CD4-positive, alpha-beta T cell (primary cell): ENCODE measurements around the gene UCHL1. TPM values are rescaled to one million over a fixed set of nuclear protein-coding genes. Genes with fewer than 3 reads are reported as not detected.

ENCODE experiments used
- ATAC-seq: fragments of 200-7000 bp; cut with Tn5 transposase; one replicate; pipeline ENCODE4 v1.10.0; 2022; ENCODE audit warnings: mild to moderate bottlenecking; ENCODE audit not compliant: poor library complexity
- CTCF ChIA-PET: fragments of 350-600 bp; sonication (Branson Sonifier 250); formaldehyde crosslinking; loops from one replicate; lab custom pipeline; 2021; ENCODE audit warnings: antibody characterized with exemption, inconsistent platforms; lab: Charles Lee
- POLR2A ChIA-PET: fragments of 350-600 bp; sonication (Branson Sonifier 250); formaldehyde crosslinking; loops from one replicate; lab custom pipeline; 2021; ENCODE audit warnings: antibody characterized with exemption, inconsistent platforms; lab: Charles Lee
- DNase-seq, 14 experiments: peaks; one replicate each; pipeline ENCODE4 v3.0.0-alpha.2; 2013 to 2020; ENCODE audit warnings: mixed read lengths in 2 of 14
- H3K27ac ChIP-seq, 2 donors: one replicate each; pipeline versions ENCODE4 v1.5.1 to v1.7.0; 2013; ENCODE audit warnings: low read length in 2 of 2, low read depth in 1 of 2, mild to moderate bottlenecking in 1 of 2
- H3K27me3 ChIP-seq, 2 experiments: 1 replicate in 1 of 2; 2 replicates in 1 of 2; pipeline versions ENCODE4 v1.6.1 to v1.7.0; 2013; ENCODE audit warnings: low read length in 2 of 2, control low read depth in 1 of 2, mild to moderate bottlenecking in 1 of 2, moderate library complexity in 1 of 2; ENCODE audit not compliant: insufficient read depth in 2 of 2, control insufficient read depth in 1 of 2
- H3K36me3 ChIP-seq: one replicate; pipeline ENCODE4 v1.6.1; 2013; ENCODE audit warnings: low read length, control low read depth; ENCODE audit not compliant: insufficient read depth
- H3K4me1 ChIP-seq: one replicate; pipeline ENCODE4 v1.6.1; 2013; ENCODE audit warnings: low read length, control low read depth; ENCODE audit not compliant: insufficient read depth
- H3K4me3 ChIP-seq: one replicate; pipeline ENCODE4 v1.5.1; 2013; ENCODE audit warnings: mild to moderate bottlenecking, low read length, moderate library complexity
- H3K9me3 ChIP-seq, 2 experiments: 1 replicate in 1 of 2; 2 replicates in 1 of 2; pipeline versions ENCODE4 v1.6.1 to v1.7.0; 2013; ENCODE audit warnings: low read length in 2 of 2, mild to moderate bottlenecking in 2 of 2, control low read depth in 1 of 2, moderate library complexity in 1 of 2; ENCODE audit not compliant: control insufficient read depth in 1 of 2, insufficient read depth in 1 of 2
- H3K27ac Mint-ChIP-seq: one replicate; pipeline ENCODE4 v1.8.0; 2020; ENCODE audit warnings: mixed read lengths
- H3K27me3 Mint-ChIP-seq: one replicate; pipeline ENCODE4 v1.8.0; 2021; ENCODE audit warnings: mixed read lengths
- H3K36me3 Mint-ChIP-seq: one replicate; pipeline ENCODE4 v1.8.0; 2021; ENCODE audit warnings: low read depth, mixed read lengths
- H3K4me1 Mint-ChIP-seq: one replicate; pipeline ENCODE4 v1.8.0; 2021; ENCODE audit warnings: low read depth, mixed read lengths
- H3K4me3 Mint-ChIP-seq: one replicate; pipeline ENCODE4 v1.8.0; 2020; ENCODE audit warnings: mild to moderate bottlenecking, mixed read lengths
- H3K9me3 Mint-ChIP-seq: one replicate; pipeline ENCODE4 v1.8.0; 2020; ENCODE audit warnings: mixed read lengths
- CTCF ChIP-seq: fragments of 200-600 bp; IDR thresholded peaks from one replicate; pipeline ENCODE4 v1.8.0; 2022; ENCODE audit warnings: antibody characterized with exemption, mild to moderate bottlenecking
- intact Hi-C, 2 experiments: fragments of 100-400 bp; cut with DNase I in 1 of 2; cut with micrococcal nuclease in 1 of 2; formaldehyde crosslinking; loops; one replicate each; pipeline versions ENCODE4 v1.15.1 to v1.9.0; 2023 to 2025; cut with DNase I, micrococcal nuclease
- total RNA-seq, 174 experiments: library from RNA in 2 of 174; stranded (reverse) in 2 of 174; gene quantifications; one replicate each; pipeline ENCODE4 v1.2.3 and lab custom pipeline; 2021 to 2026

The UCHL1 gene
- total RNA-seq, 2 experiments from 2014 or later, result not detected

GRCh38 chr4:41209901-41210300 is 46.8 kb upstream of the UCHL1 start:
- intact Hi-C loops, result loop anchor here (5.0 to 10.0 kb wide), 2 partner anchors 235 to 283 kb away; no protein-coding TSS in a partner anchor
- peaks cover 21 to 30% of the 10 kb centered on the region in 2 experiments for H3K27me3 ChIP-seq
- ChIA-PET CTCF (no interaction called here), POLR2A (no interaction called here)
- H3K27ac ChIP-seq, result no peak overlapping the region
- no peaks in the 10 kb centered on the region for H3K36me3 ChIP-seq
- Mint-ChIP-seq H3K9me3 (no peaks in the 10 kb centered on the region), H3K36me3 (no peaks in the 10 kb centered on the region), H3K4me1 (peaks cover 15% of the 10 kb centered on the region), H3K27me3 (peaks cover 58% of the 10 kb centered on the region), H3K27ac (no peak overlapping the region), H3K4me3 (no peak overlapping the region)
- H3K4me3 ChIP-seq, result no peak overlapping the region
- ATAC-seq (no peak), DNase-seq (no peak)
- H3K4me1 ChIP-seq, result peaks cover 12% of the 10 kb centered on the region
- H3K9me3 ChIP-seq, result peaks cover 0 to 12% of the 10 kb centered on the region in 2 experiments
- no peak for TF ChIP-seq CTCF

- Histone ChIP-seq H3K9me3 (peaks cover 0 to 12% of the 10 kb centered on the region in 2 experiments), H3K4me3 (no peak overlapping the region), H3K27ac (no peak overlapping the region), H3K4me1 (peaks cover 24% of the 10 kb centered on the region), H3K36me3 (no peaks in the 10 kb centered on the region), H3K27me3 (peaks cover 36 to 47% of the 10 kb centered on the region in 2 experiments)
- no peak for TF ChIP-seq CTCF
- Mint-ChIP-seq H3K27ac (no peak overlapping the region), H3K27me3 (peaks cover 72% of the 10 kb centered on the region), H3K36me3 (no peaks in the 10 kb centered on the region), H3K4me1 (peaks cover 30% of the 10 kb centered on the region), H3K9me3 (no peaks in the 10 kb centered on the region), H3K4me3 (no peak overlapping the region)
- ChIA-PET POLR2A (no interaction called here), CTCF (no interaction called here)
- DNase-seq (no peak), ATAC-seq (no peak)
- intact Hi-C loops, result loop anchor here (5.0 to 10.0 kb wide), 2 partner anchors 237 to 285 kb away; no protein-coding TSS in a partner anchor
Observed at GRCh38 chr4:41211951-41212615, 44.6 kb upstream of the UCHL1 start.

GRCh38 chr4:41212616-41213203 is 44.0 kb upstream of the UCHL1 start:
- no peak overlapping the region for H3K27ac Mint-ChIP-seq
- Histone ChIP-seq H3K9me3 (peaks cover 0 to 12% of the 10 kb centered on the region in 2 experiments), H3K27ac (no peak overlapping the region), H3K4me3 (no peak overlapping the region), H3K36me3 (no peaks in the 10 kb centered on the region), H3K27me3 (peaks cover 36 to 47% of the 10 kb centered on the region in 2 experiments), H3K4me1 (peaks cover 24% of the 10 kb centered on the region)
- peaks cover 30% of the 10 kb centered on the region for H3K4me1 Mint-ChIP-seq
- CTCF ChIA-PET, result no interaction called here
- intact Hi-C loops, result loop anchor here (5.0 to 10.0 kb wide), 2 partner anchors 238 to 285 kb away; no protein-coding TSS in a partner anchor
- DNase-seq (peak in 1 of 14 experiments; percentile 30), ATAC-seq (no peak)
- TF ChIP-seq CTCF, result no peak
- H3K36me3 Mint-ChIP-seq, result no peaks in the 10 kb centered on the region
- no peaks in the 10 kb centered on the region for H3K9me3 Mint-ChIP-seq
- H3K27me3 Mint-ChIP-seq, result peaks cover 72% of the 10 kb centered on the region
- POLR2A ChIA-PET, result no interaction called here
- H3K4me3 Mint-ChIP-seq, result peak overlapping the region; percentile 59
